Gastrocnemius medialis (tissue), 4 donors: ENCODE measurements around the gene PRMT7. TPM values are rescaled to one million over a fixed set of nuclear protein-coding genes. Genes with fewer than 3 reads are reported as not detected.

Source experiments
- ATAC-seq, 2 donors: fragments of 150-250 bp; one replicate each; pipeline ENCODE4 v1.9.1; 2016
- DNase-seq, 2 donors: peaks; one replicate each; pipeline ENCODE4 v3.0.0-alpha.2; 2019
- H3K27ac ChIP-seq, 4 donors: fragments of 200-600 bp; sonication (generic); 1 replicate in 1 of 4; 2 replicates in 3 of 4; pipeline ENCODE4 v1.5.1; 2016 to 2018; ENCODE audit warnings: mild to moderate bottlenecking in 2 of 4, moderate library complexity in 1 of 4
- H3K27me3 ChIP-seq, 3 donors: fragments of 200-600 bp; sonication (generic) in 2 of 3; 1 replicate in 1 of 3; 2 replicates in 2 of 3; pipeline versions ENCODE4 v1.5.1 to v1.6.0; 2016 to 2019; ENCODE audit warnings: mild to moderate bottlenecking in 1 of 3, moderate library complexity in 1 of 3
- H3K36me3 ChIP-seq, 2 donors: fragments of 200-600 bp; sonication (generic) in 1 of 2; one replicate each; pipeline ENCODE4 v1.5.1; 2017 to 2018
- H3K4me1 ChIP-seq, 2 donors: fragments of 200-600 bp; sonication (generic) in 1 of 2; one replicate each; pipeline ENCODE4 v1.5.1; 2016 to 2017; ENCODE audit warnings: mild to moderate bottlenecking in 2 of 2
- H3K4me3 ChIP-seq, 4 donors: fragments of 200-600 bp; sonication (generic) in 3 of 4; 1 replicate in 1 of 4; 2 replicates in 3 of 4; pipeline ENCODE4 v1.5.1; 2016 to 2019; ENCODE audit warnings: mild to moderate bottlenecking in 2 of 4
- H3K9me3 ChIP-seq, 3 donors: fragments of 200-600 bp; sonication (generic) in 2 of 3; 1 replicate in 1 of 3; 2 replicates in 2 of 3; pipeline ENCODE4 v1.5.1; 2016 to 2019
- CTCF ChIP-seq, 5 experiments: fragments of 450-650 bp in 3 of 5; fragments of 200-600 bp in 2 of 5; sonication (generic) in 2 of 5; IDR thresholded peaks in 4 of 5; conservative IDR thresholded peaks in 1 of 5; 1 replicate in 4 of 5; 2 replicates in 1 of 5; pipeline ENCODE4 v1.5.1; 2016 to 2019; ENCODE audit warnings: antibody characterized with exemption in 5 of 5, mild to moderate bottlenecking in 3 of 5, moderate library complexity in 3 of 5
- POLR2A ChIP-seq, 2 donors: fragments of 450-650 bp; IDR thresholded peaks; one replicate each; pipeline ENCODE4 v1.6.1; 2017; ENCODE audit warnings: antibody characterized with exemption in 2 of 2, mild to moderate bottlenecking in 2 of 2, moderate library complexity in 2 of 2
- in situ Hi-C, 4 donors: fragments of 200-750 bp; cut with MboI; loops; one replicate each; pipeline versions ENCODE4 v1.15.0 to v1.8.0; 2017; ENCODE audit warnings: low sequenced_read_pairs in 4 of 4
- intact Hi-C: fragments of 100-400 bp; cut with DNase I; formaldehyde crosslinking; loops from one replicate; pipeline ENCODE4 v1.15.1; 2023; ENCODE audit warnings: low total_unique reads
- total RNA-seq, 4 donors: library from RNA; depleted of rRNA; stranded (reverse); fragments of >200 nt; gene quantifications; one replicate each; pipeline versions ENCODE4 v1.1.0 to v1.2.3, GENCODE V29; 2016

Gene PRMT7
- total RNA-seq, 4 donors from 2014 or later = 22.2 to 41.0 (median 32.8) TPM

- in situ Hi-C loops = no loop called here
- Histone ChIP-seq H3K27me3 (peaks cover 0 to 3% (median 0%) of the 10 kb centered on the region in 3 donors), H3K4me1 (peaks cover 0 to 1% of the 10 kb centered on the region in 2 donors), H3K27ac (no peak overlapping the region), H3K4me3 (no peak overlapping the region), H3K9me3 (no peaks in the 10 kb centered on the region), H3K36me3 (peaks cover 0 to 6% of the 10 kb centered on the region in 2 donors)
- intact Hi-C loops = no loop called here
- TF ChIP-seq CTCF (IDR thresholded peaks at IDR 0.05 in 4 of 5, conservative IDR thresholded peaks at IDR 0.05 in 1 of 5) (no peak), POLR2A (IDR thresholded peaks at IDR 0.05) (no peak)
- no peak for DNase-seq
- no peak for ATAC-seq
Observed at GRCh38 chr16:68363658-68364521, 53.1 kb downstream of the PRMT7 start.

DNA sequence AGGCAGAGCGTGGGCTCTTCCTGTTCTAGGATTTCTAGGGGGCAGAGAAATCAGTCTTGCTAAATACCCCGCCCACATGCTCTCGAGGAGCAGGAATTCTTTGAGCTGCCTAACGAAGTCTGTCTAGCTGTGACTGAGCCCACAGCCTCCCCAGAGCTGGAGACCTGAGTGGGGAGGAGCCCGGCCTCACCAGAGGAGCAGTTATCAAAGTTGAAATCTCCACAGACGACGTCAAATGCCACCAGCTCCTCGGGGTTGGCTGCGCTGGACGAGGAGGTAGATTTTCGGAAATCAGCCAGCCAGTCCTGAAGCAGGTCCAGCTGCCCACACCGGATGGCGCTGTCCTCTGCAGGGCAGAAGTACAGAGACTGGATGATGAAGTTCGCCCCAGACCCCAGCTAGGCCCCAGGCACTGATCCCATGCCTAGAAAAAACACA is 53.8 kb downstream of the PRMT7 start:
- in situ Hi-C loops = no loop called here
- ATAC-seq = no peak

GRCh38 chr16:68365167-68365817 is 54.5 kb downstream of the PRMT7 start:
- DNase-seq (no peak), ATAC-seq (no peak)
- peaks cover 0 to 7% of the 10 kb centered on the region in 2 donors for H3K4me1 ChIP-seq
- no peak overlapping the region for H3K4me3 ChIP-seq
- H3K36me3 ChIP-seq = peaks cover 0 to 3% of the 10 kb centered on the region in 2 donors
- H3K9me3 ChIP-seq = no peaks in the 10 kb centered on the region
- in situ Hi-C loops (no loop called here), intact Hi-C loops (no loop called here)
- TF ChIP-seq POLR2A (IDR thresholded peaks at IDR 0.05) (no peak), CTCF (IDR thresholded peaks at IDR 0.05 in 4 of 5, conservative IDR thresholded peaks at IDR 0.05 in 1 of 5) (no peak)
- H3K27me3 ChIP-seq = peaks cover 0 to 3% (median 0%) of the 10 kb centered on the region in 3 donors
- H3K27ac ChIP-seq = no peak overlapping the region

More for the DNA sequence above, 53.8 kb downstream of the PRMT7 start:
- TF ChIP-seq CTCF (IDR thresholded peaks at IDR 0.05 in 4 of 5, conservative IDR thresholded peaks at IDR 0.05 in 1 of 5) (no peak), POLR2A (IDR thresholded peaks at IDR 0.05) (no peak)
- Histone ChIP-seq H3K27ac (no peak overlapping the region), H3K4me1 (peaks cover 0 to 7% of the 10 kb centered on the region in 2 donors), H3K27me3 (peaks cover 0 to 3% (median 0%) of the 10 kb centered on the region in 3 donors), H3K36me3 (peaks cover 0 to 4% of the 10 kb centered on the region in 2 donors), H3K9me3 (no peaks in the 10 kb centered on the region), H3K4me3 (no peak overlapping the region)
- DNase-seq = no peak
- intact Hi-C loops = no loop called here

DNA sequence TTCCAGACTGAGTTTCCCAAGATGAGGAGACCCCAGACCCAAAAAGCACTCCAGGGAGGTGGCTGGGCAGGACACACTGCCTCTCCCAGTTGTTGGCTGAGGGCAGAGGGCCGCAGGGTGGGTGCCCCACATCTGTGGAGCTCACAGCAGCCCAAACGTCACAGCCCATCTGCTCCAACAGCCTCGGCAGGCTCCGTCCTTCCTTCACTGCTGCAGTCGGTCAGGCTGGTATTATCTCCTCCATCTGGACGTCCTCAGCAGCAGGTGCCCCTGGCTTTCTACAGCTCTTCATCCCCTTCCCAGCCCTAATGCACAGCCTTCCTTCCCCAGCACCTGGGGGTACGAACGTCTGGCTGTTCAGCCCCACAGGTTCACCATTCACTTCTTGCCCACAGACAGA is 55.2 kb downstream of the PRMT7 start:
- in situ Hi-C loops = no loop called here
- Histone ChIP-seq H3K36me3 (no peaks in the 10 kb centered on the region), H3K9me3 (no peaks in the 10 kb centered on the region), H3K27me3 (peaks cover 0 to 3% (median 0%) of the 10 kb centered on the region in 3 donors), H3K27ac (no peak overlapping the region), H3K4me1 (peaks cover 0 to 7% of the 10 kb centered on the region in 2 donors), H3K4me3 (no peak overlapping the region)
- DNase-seq (no peak), ATAC-seq (no peak)
- intact Hi-C loops = no loop called here
- TF ChIP-seq CTCF (IDR thresholded peaks at IDR 0.05 in 4 of 5, conservative IDR thresholded peaks at IDR 0.05 in 1 of 5) (no peak), POLR2A (IDR thresholded peaks at IDR 0.05) (no peak)
